Fibroblast of pulmonary artery (primary cell): ENCODE results near the gene IRAG1.

Experiments
- DNase-seq: peaks from one replicate; pipeline ENCODE4 v3.0.0-alpha.2; 2010; ENCODE audit warnings: low read depth
- H3K4me3 ChIP-seq: replicated peaks from 2 replicates; pipeline ENCODE4 v1.5.1; 2011; ENCODE audit warnings: low read depth, mild to moderate bottlenecking, control low read depth, low read length, moderate library complexity
- TF ChIP-seq, protein P1 (sequence below): IDR thresholded peaks from 2 replicates; pipeline ENCODE4 v1.5.1; 2011; ENCODE audit warnings: mild to moderate bottlenecking, control low read depth, low read length, inconsistent platforms; ENCODE audit errors: missing control alignments

IRAG1 gene

DNA sequence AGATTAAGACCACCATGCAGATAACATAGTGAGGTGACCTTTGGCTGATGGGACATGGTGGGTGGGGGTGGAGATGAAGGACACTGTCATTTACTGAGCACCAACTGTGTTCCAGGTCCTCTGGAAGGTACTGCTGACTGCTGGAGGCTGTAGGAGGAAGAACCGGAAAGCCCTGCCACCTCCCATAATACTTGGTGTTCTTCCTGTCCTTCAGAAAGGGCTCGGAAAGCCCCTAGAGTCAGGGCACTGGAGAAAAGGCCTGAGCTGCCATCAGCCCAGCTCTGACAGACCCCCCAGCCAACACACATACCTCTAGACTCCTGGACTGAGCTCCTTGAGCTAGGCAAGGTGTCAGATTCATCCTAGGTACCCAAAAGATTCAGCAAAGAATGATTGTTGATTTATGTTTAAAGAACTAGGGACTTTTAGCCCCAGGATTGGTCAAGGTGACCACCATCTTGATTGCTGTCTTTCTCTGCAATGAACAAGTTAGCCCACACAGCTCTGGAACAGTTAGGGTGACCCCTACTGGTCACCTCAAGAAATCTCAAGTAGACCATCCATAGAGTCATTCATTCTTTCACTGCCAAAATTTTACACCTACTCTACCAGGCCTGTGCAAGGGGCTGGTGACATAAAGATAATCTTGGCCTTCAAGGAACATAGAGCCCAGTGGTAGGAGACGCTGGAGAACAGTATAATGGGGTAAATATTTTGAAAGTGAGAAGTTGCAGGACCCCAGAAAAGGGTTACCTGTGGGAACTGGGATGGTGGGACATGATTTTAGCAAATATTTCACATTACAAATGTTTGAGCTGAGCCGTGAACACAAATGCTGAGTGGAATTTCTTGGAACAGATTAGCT, 39.4 kb downstream of the IRAG1 start:
- peak; percentile 89 for DNase-seq
- TF ChIP-seq, protein P1, sequence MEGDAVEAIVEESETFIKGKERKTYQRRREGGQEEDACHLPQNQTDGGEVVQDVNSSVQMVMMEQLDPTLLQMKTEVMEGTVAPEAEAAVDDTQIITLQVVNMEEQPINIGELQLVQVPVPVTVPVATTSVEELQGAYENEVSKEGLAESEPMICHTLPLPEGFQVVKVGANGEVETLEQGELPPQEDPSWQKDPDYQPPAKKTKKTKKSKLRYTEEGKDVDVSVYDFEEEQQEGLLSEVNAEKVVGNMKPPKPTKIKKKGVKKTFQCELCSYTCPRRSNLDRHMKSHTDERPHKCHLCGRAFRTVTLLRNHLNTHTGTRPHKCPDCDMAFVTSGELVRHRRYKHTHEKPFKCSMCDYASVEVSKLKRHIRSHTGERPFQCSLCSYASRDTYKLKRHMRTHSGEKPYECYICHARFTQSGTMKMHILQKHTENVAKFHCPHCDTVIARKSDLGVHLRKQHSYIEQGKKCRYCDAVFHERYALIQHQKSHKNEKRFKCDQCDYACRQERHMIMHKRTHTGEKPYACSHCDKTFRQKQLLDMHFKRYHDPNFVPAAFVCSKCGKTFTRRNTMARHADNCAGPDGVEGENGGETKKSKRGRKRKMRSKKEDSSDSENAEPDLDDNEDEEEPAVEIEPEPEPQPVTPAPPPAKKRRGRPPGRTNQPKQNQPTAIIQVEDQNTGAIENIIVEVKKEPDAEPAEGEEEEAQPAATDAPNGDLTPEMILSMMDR = peak; percentile 78
- H3K4me3 ChIP-seq = no peak overlapping the region

DNA sequence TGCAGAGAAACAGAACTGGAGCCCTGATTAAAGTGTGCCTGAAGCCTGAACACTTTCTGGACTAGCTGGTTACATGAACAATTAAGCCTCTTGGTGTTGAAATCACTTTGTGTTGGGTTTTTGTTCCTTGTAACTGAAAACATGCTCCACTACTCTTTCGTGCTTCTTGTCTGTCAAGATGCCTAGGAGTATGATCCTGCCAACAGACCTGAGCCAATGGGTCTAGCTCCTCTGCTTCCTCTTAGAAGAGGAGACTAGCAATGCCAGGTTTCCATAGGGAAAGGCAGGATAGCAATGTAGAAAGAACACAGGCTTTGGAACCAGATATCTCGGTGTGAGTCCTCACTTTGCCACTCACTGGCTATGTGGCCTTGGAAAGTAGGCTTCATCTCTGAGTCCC, 40.3 kb downstream of the IRAG1 start:
- no peak for DNase-seq
- TF ChIP-seq, protein P1 = no peak
- H3K4me3 ChIP-seq = no peak overlapping the region

DNA sequence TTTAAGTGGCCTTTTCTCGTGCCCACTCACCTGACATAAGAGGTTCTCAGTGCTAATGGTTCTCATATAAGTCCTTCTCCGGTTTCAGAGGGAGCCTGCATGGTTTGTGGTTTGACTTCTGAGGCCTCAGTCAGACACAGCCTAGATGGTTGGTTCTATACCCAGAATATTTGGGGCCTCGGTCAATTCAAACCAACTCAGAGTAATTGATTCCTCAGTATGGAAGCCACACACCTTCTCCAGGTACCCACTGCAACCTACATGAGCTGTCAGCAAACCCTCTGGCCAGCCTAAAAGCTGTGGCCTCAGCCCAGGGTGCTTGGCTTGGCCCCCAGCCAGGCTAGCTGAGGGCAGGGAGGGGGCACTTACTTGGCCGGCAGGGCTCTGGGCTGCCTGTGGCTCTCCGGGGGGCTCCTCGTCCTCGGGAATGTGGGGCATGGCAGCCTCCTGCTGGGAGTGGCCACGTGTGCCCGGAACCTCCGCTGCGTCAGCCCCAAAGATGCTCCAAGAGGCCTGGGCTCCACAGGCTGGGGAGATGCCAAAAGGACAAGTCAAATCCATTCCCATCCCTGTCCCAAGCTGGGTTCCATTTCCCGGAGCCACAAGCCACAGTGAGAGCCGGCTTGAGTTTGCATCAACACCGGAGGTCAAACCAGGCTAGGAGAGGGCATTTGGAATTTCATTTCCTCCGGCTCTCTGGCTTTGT, 41.7 kb downstream of the IRAG1 start:
- no peak for DNase-seq
- H3K4me3 ChIP-seq = no peak overlapping the region
- TF ChIP-seq, protein P1 = no peak

DNA sequence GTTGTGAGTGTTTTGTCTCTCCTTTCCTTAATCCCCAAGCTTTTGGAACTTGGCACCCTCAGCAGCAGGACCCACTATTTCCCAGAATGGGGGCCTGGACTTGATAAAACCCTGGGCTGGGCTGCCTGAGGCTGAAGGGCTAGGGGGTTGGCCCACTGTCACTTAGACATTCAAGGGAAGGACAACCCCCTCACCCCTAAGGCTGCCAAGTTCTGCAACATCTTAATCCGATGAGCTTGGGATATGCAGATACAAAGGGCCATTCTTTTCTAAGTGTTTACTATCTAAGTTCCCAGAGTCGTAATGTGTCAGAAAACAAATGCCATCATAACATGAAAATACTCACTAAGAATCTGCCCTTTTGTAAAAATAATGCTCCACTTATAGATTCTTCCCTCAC, 42.9 kb downstream of the IRAG1 start:
- TF ChIP-seq, protein P1 = no peak
- no peak for DNase-seq
- no peak overlapping the region for H3K4me3 ChIP-seq

DNA sequence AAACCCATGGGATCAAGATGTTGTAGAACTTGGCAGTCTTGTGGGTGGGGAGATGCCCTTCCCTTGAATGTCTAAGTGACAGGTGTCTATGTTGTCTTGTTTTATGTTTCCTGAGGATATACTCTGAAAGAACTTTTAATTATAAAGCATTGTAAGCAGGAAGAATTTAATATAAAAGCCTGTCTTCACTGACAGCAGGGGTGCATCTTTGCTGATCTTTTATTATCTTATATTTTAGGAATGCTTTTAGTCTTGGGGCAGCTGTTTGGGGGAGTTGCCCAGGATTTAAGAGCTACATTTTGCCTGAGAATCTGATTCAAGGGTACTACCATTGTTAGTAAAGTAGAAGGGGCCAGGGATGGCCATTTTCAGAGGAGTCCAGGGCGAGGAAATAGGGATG, 43.4 kb downstream of the IRAG1 start:
- DNase-seq = no peak
- H3K4me3 ChIP-seq = no peak overlapping the region
- TF ChIP-seq, protein P1 = no peak

DNA sequence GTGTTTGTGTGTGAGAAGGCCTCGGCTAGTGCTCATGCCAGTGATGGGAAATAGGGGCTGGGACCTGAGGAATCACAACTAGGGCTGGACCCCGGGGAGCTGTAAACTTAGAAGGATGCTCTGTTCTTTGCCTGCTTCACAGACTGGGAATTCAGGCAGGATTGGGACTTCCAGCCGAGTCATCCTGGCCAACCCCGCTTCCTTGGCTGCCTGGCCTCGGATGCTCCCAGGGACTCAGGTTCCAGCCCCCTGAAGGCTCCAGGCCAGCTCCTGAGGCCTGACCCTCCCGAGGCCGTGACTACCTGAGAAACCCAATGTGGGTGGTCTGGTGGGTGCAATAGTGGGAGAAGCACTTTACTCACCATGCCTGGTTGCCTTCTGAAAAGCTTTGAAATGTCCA, 44.7 kb downstream of the IRAG1 start:
- DNase-seq = no peak

More for the DNA sequence above, 44.7 kb downstream of the IRAG1 start:
- no peak overlapping the region for H3K4me3 ChIP-seq
- TF ChIP-seq, protein P1 = no peak
